ENCODE results near the gene ACTL7B. TPM values are rescaled to one million over a fixed set of nuclear protein-coding genes. Genes with fewer than 3 reads are reported as not detected.

Gene ACTL7B
- total RNA-seq, 1 experiment from 2014 or later = not detected

DNA sequence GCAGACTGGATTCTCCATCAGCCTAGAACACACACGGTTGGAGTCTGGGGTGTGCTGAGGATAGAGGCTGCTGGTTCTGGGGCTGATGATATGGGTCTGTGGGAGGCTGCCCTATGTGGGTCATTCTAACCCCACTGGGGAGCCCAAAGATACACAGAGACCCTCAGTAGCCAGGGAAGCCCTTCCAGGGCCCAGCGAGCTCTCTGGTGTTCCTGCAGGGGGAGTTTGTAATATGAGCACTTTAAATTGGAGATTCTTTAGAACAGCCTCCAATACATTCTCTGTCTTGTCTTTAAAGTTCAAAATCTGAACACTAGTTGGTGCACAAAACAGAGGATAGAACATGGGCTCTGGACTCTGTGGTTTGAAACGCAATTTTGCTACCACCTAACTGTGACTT lies 8.7 kb upstream of the ACTL7B start:
- no peak overlapping the region for H3K4me3 ChIP-seq
- H3K9me3 ChIP-seq (ENCODE audit: insufficient read depth, low read depth) = peaks cover 3% of the 10 kb centered on the region; the same call in 1 of the 2 replicates
- no peaks in the 10 kb centered on the region; the same call in 1 of the 2 replicates for H3F3A ChIP-seq (ENCODE audit: insufficient read depth, low read depth)
- no peak for DNase-seq
- H3K36me3 ChIP-seq (ENCODE audit: low read depth) = 0 out of 2 replicates have a peak, but pooled peaks cover 6% of the 10 kb centered on the region
- ChIA-PET CTCF (no interaction called here), POLR2A (ENCODE audit: unreplicated experiment) (interaction anchor here (0.6 kb wide), 1 partner anchor 17 kb away, joined by 5 read pairs; no protein-coding TSS in a partner anchor)
- no peak overlapping the region for H3K4me2 ChIP-seq
- intact Hi-C loops (cut with micrococcal nuclease; ENCODE audit: unreplicated experiment) = no loop called here
- no peak for TF ChIP-seq EZH2 (IDR thresholded peaks at IDR 0.05; ENCODE audit: low read depth)
- TF ChIP-seq, protein P1, sequence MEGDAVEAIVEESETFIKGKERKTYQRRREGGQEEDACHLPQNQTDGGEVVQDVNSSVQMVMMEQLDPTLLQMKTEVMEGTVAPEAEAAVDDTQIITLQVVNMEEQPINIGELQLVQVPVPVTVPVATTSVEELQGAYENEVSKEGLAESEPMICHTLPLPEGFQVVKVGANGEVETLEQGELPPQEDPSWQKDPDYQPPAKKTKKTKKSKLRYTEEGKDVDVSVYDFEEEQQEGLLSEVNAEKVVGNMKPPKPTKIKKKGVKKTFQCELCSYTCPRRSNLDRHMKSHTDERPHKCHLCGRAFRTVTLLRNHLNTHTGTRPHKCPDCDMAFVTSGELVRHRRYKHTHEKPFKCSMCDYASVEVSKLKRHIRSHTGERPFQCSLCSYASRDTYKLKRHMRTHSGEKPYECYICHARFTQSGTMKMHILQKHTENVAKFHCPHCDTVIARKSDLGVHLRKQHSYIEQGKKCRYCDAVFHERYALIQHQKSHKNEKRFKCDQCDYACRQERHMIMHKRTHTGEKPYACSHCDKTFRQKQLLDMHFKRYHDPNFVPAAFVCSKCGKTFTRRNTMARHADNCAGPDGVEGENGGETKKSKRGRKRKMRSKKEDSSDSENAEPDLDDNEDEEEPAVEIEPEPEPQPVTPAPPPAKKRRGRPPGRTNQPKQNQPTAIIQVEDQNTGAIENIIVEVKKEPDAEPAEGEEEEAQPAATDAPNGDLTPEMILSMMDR (conservative IDR thresholded peaks at IDR 0.05) = no peak
- H3K27ac ChIP-seq = no peak overlapping the region
- no peaks in the 10 kb centered on the region for H3K79me2 ChIP-seq (ENCODE audit: low read depth)
- H3K9me2 ChIP-seq (ENCODE audit: insufficient read depth) = no peaks in the 10 kb centered on the region
- no peak overlapping the region for H2AFZ ChIP-seq
- no peaks in the 10 kb centered on the region for H3K27me3 ChIP-seq (ENCODE audit: insufficient read depth, low read depth)
- no peaks in the 10 kb centered on the region for H4K20me1 ChIP-seq (ENCODE audit: insufficient read depth)
- BruUV-seq (replicated peaks) = no TSS peak
- H3K4me1 ChIP-seq (replicated peaks; ENCODE audit: insufficient read depth) = peaks cover 14% of the 10 kb centered on the region

GRCh38 chr9:108863891-108864290 lies 8.1 kb upstream of the ACTL7B start:
- intact Hi-C loops (cut with micrococcal nuclease; ENCODE audit: unreplicated experiment) = no loop called here
- H4K20me1 ChIP-seq (ENCODE audit: insufficient read depth) = no peaks in the 10 kb centered on the region
- no peak overlapping the region for H3K4me3 ChIP-seq
- no peak overlapping the region for H2AFZ ChIP-seq
- CTCF ChIA-PET = no interaction called here
- no peaks in the 10 kb centered on the region for H3K9me2 ChIP-seq (ENCODE audit: insufficient read depth)
- no peaks in the 10 kb centered on the region; the same call in 1 of the 2 replicates for H3F3A ChIP-seq (ENCODE audit: insufficient read depth, low read depth)
- 0 out of 2 replicates have a peak, but pooled peaks cover 6% of the 10 kb centered on the region for H3K36me3 ChIP-seq (ENCODE audit: low read depth)
- H3K27me3 ChIP-seq (ENCODE audit: insufficient read depth, low read depth) = no peaks in the 10 kb centered on the region
- no TSS peak for BruUV-seq (replicated peaks)
- H3K4me2 ChIP-seq = no peak overlapping the region
- POLR2A ChIA-PET (ENCODE audit: unreplicated experiment) = no interaction called here
- H3K4me1 ChIP-seq (replicated peaks; ENCODE audit: insufficient read depth) = peaks cover 9% of the 10 kb centered on the region
- no peak overlapping the region for H3K27ac ChIP-seq
- H3K9me3 ChIP-seq (ENCODE audit: insufficient read depth, low read depth) = peaks cover 6% of the 10 kb centered on the region; the same call in 1 of the 2 replicates
- no peaks in the 10 kb centered on the region for H3K79me2 ChIP-seq (ENCODE audit: low read depth)
- TF ChIP-seq, protein P1 (conservative IDR thresholded peaks at IDR 0.05) = no peak
- no peak for TF ChIP-seq EZH2 (IDR thresholded peaks at IDR 0.05; ENCODE audit: low read depth)
- DNase-seq = no peak

GRCh38 chr9:108861997-108862396 lies 6.2 kb upstream of the ACTL7B start, which contains the start of gene ACTL7A:
Gene ACTL7A (plus strand): TSS chr9:108862266. CDS start chr9:108862323, 57 bp downstream.
- H3K9me2 ChIP-seq (ENCODE audit: insufficient read depth) = no peaks in the 10 kb centered on the region
- intact Hi-C loops (cut with micrococcal nuclease; ENCODE audit: unreplicated experiment) = no loop called here
- H3K79me2 ChIP-seq (ENCODE audit: low read depth) = no peaks in the 10 kb centered on the region
- H3F3A ChIP-seq (ENCODE audit: insufficient read depth, low read depth) = no peaks in the 10 kb centered on the region
- no peak within 1 kb of the TSS for H3K27ac ChIP-seq
- POLR2A ChIA-PET (ENCODE audit: unreplicated experiment) = no interaction called here
- TF ChIP-seq, protein P1 (conservative IDR thresholded peaks at IDR 0.05) = no peak
- no peak for TF ChIP-seq EZH2 (IDR thresholded peaks at IDR 0.05; ENCODE audit: low read depth)
- no peaks in the 10 kb centered on the region for H3K4me1 ChIP-seq (replicated peaks; ENCODE audit: insufficient read depth)
- DNase-seq = no peak
- no TSS peak for BruUV-seq (replicated peaks)
- H4K20me1 ChIP-seq (ENCODE audit: insufficient read depth) = no peaks in the 10 kb centered on the region
- no peaks in the 10 kb centered on the region for H3K36me3 ChIP-seq (ENCODE audit: low read depth)
- CTCF ChIA-PET = no interaction called here
- no peak within 1 kb of the TSS for H2AFZ ChIP-seq
- H3K4me3 ChIP-seq = no peak within 1 kb of the TSS
- peaks cover 6% of the 10 kb centered on the region; the same call in 1 of the 2 replicates for H3K9me3 ChIP-seq (ENCODE audit: insufficient read depth, low read depth)
- H3K27me3 ChIP-seq (ENCODE audit: insufficient read depth, low read depth) = no peaks in the 10 kb centered on the region
- no peak within 1 kb of the TSS for H3K4me2 ChIP-seq
